Activated CD8-positive, alpha-beta T cell treated with anti-CD3 and anti-CD28 coated beads for 36 hours (primary cell): ENCODE data around the gene ANKRD18B. TPM values are rescaled to one million over a fixed set of nuclear protein-coding genes. Genes with fewer than 3 reads are reported as not detected.
"Not testable (repeated sequence)": the region's sequence is repeated elsewhere in the genome, so short reads cannot be mapped to it uniquely, and the experiment has no call there.

Source experiments
- ATAC-seq: fragments of 200-7000 bp; cut with Tn5 transposase; one replicate; pipeline ENCODE4 v1.10.0; 2021; ENCODE audit warnings: mild to moderate bottlenecking, moderate library complexity
- CTCF ChIA-PET: fragments of 350-600 bp; sonication (Branson Sonifier 250); formaldehyde crosslinking; loops from one replicate; lab custom pipeline; 2021; ENCODE audit warnings: antibody characterized with exemption; lab: Charles Lee
- POLR2A ChIA-PET: fragments of 350-600 bp; sonication (Branson Sonifier 250); formaldehyde crosslinking; loops from one replicate; lab custom pipeline; 2021; ENCODE audit warnings: antibody characterized with exemption; lab: Charles Lee
- DNase-seq: peaks from one replicate; pipeline ENCODE4 v3.0.0-alpha.2; 2020
- H3K27ac Mint-ChIP-seq: one replicate; pipeline ENCODE4 v1.8.0; 2021; ENCODE audit warnings: mild to moderate bottlenecking, mixed read lengths
- H3K27me3 Mint-ChIP-seq: one replicate; pipeline ENCODE4 v1.8.0; 2021; ENCODE audit warnings: mixed read lengths
- H3K36me3 Mint-ChIP-seq: one replicate; pipeline ENCODE4 v1.8.0; 2021; ENCODE audit warnings: low read depth, mixed read lengths
- H3K4me1 Mint-ChIP-seq: one replicate; pipeline ENCODE4 v1.8.0; 2021; ENCODE audit warnings: low read depth, mixed read lengths
- H3K4me3 Mint-ChIP-seq: one replicate; pipeline ENCODE4 v1.8.0; 2021; ENCODE audit warnings: mild to moderate bottlenecking, moderate library complexity, mixed read lengths
- H3K9me3 Mint-ChIP-seq: one replicate; pipeline ENCODE4 v1.8.0; 2021; ENCODE audit warnings: mixed read lengths
- intact Hi-C: fragments of 100-400 bp; cut with micrococcal nuclease; formaldehyde crosslinking; loops from one replicate; pipeline ENCODE4 v1.10.0; 2022
- total RNA-seq, 2 experiments: library from RNA; stranded (reverse); gene quantifications; one replicate each; pipeline ENCODE4 v1.2.3, GENCODE V29; 2021
- TF ChIP-seq, protein P1 (sequence below): fragments of 200-600 bp; IDR thresholded peaks from one replicate; pipeline ENCODE4 v1.8.0; 2022; ENCODE audit warnings: antibody characterized with exemption, mild to moderate bottlenecking

Gene ANKRD18B
- total RNA-seq, 2 experiments from 2014 or later: 0.56 TPM; not detected in 1

DNA sequence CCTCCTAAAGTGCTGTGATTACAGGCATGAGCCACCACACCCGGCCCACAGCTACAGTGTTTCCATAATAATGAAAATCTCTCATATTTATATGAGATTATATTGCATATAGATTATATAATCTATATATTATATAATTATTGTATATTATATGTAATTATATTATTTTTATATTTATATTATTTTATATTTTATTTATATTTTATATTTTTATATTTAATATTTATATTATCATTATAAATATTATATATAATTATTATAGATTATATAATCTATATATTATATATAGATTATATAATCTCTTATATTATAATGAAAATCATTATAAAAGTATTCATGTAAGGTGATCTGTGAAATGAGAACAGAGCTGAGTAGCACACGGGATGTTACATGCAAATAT lies 11.5 kb downstream of the ANKRD18B start:
- TF ChIP-seq, protein P1, sequence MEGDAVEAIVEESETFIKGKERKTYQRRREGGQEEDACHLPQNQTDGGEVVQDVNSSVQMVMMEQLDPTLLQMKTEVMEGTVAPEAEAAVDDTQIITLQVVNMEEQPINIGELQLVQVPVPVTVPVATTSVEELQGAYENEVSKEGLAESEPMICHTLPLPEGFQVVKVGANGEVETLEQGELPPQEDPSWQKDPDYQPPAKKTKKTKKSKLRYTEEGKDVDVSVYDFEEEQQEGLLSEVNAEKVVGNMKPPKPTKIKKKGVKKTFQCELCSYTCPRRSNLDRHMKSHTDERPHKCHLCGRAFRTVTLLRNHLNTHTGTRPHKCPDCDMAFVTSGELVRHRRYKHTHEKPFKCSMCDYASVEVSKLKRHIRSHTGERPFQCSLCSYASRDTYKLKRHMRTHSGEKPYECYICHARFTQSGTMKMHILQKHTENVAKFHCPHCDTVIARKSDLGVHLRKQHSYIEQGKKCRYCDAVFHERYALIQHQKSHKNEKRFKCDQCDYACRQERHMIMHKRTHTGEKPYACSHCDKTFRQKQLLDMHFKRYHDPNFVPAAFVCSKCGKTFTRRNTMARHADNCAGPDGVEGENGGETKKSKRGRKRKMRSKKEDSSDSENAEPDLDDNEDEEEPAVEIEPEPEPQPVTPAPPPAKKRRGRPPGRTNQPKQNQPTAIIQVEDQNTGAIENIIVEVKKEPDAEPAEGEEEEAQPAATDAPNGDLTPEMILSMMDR: no peak
- DNase-seq (no peak), ATAC-seq (no peak)
- intact Hi-C loops: no loop called here
- Mint-ChIP-seq H3K27me3 (peaks cover 5% of the 10 kb centered on the region), H3K36me3 (no peaks in the 10 kb centered on the region), H3K9me3 (no peaks in the 10 kb centered on the region), H3K4me3 (no peak overlapping the region), H3K27ac (no peak overlapping the region), H3K4me1 (no peaks in the 10 kb centered on the region)
- CTCF ChIA-PET: no interaction called here
- POLR2A ChIA-PET: no interaction called here

DNA sequence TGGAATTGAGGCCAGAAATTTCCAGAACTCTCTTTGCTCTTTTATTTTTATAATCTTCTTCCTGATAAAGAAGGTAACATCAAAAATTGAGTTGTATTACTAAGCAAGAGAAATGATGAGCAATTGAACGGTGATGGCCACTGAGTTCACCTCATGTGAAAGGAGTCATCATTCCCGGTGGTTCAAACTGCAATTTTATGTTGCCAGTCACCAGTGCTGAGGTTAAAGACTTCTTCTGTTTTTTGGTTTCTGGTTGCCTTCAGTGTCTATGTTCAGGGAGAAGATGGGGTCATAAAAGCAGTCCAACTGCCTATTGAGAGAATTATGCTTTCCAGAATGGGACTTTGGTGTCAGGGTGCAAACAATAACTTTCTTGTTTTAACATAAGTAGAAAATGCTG lies 19.4 kb downstream of the ANKRD18B start:
- ATAC-seq, H3K9me3 Mint-ChIP-seq, H3K27ac Mint-ChIP-seq, CTCF ChIA-PET, intact Hi-C loops, H3K4me1 Mint-ChIP-seq, DNase-seq, H3K36me3 Mint-ChIP-seq, POLR2A ChIA-PET, H3K4me3 Mint-ChIP-seq: not testable (repeated sequence)
- peaks cover 20% of the 10 kb centered on the region for H3K27me3 Mint-ChIP-seq

DNA sequence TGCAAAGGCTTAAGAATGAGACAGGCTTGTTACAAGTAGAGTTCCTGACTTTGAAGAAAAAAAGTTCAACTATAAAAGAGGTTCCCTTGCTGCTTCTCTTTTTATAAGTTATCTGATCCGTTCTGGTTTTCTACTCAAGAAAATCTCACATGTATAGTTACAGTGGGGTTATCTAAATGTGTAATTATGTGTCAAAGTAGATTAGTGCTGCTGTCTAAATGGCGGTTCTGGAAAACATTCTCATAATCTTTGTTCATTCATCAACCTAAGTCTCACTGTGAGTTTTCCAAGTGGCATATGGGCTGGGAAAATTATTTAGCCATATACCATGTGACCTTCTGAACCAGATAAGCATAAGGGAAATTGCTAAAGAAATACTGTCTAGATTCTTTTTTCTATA lies 21.7 kb downstream of the ANKRD18B start:
- H3K27ac Mint-ChIP-seq, DNase-seq, H3K4me1 Mint-ChIP-seq, H3K36me3 Mint-ChIP-seq, ATAC-seq, CTCF ChIA-PET, H3K4me3 Mint-ChIP-seq, H3K9me3 Mint-ChIP-seq, POLR2A ChIA-PET, intact Hi-C loops: not testable (repeated sequence)
- peaks cover 26% of the 10 kb centered on the region for H3K27me3 Mint-ChIP-seq

DNA sequence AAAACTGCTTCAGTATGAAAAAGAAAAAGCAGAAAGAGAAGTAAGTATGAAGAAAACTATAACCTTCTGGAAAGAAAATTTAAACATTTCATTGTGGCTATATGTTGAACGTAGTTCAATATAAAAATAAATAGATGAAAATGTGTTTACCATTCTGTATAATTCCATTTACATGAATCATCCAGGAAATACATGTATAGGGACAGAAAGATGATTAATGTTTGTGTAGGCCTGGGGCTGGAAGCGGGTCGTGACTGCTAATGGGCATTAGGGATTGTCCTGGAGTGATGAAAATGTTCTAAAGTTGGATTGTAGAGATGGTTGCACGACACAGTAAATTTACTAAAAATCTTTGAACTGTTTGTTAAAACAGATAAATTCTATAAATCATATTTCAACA lies 24.8 kb downstream of the ANKRD18B start:
- DNase-seq, H3K4me1 Mint-ChIP-seq, H3K9me3 Mint-ChIP-seq, H3K27ac Mint-ChIP-seq, H3K36me3 Mint-ChIP-seq, H3K4me3 Mint-ChIP-seq, POLR2A ChIA-PET, ATAC-seq, CTCF ChIA-PET, intact Hi-C loops: not testable (repeated sequence)
- peaks cover 27% of the 10 kb centered on the region for H3K27me3 Mint-ChIP-seq

DNA sequence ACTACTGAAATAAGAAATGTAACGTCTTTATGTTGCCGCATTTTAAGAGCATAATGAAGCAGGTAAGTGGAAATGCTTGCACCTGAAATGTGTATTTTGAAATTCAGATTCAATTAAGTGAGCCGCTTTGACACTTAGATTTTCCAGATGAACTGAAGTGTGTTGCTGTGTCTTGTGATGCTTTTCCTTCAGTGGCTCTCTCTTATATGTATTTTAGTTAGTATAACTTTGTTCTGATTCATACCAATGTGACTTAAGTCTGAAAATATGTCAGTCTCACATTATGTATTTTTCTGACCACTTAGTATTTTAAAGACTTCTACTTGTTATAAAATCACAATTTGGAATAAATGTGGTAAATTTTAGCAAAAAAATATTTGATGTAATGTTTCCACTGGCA lies 25.4 kb downstream of the ANKRD18B start:
- peaks cover 27% of the 10 kb centered on the region for H3K27me3 Mint-ChIP-seq
- ATAC-seq, H3K9me3 Mint-ChIP-seq, H3K27ac Mint-ChIP-seq, H3K4me3 Mint-ChIP-seq, CTCF ChIA-PET, intact Hi-C loops, H3K4me1 Mint-ChIP-seq, H3K36me3 Mint-ChIP-seq, DNase-seq, POLR2A ChIA-PET: not testable (repeated sequence)

DNA sequence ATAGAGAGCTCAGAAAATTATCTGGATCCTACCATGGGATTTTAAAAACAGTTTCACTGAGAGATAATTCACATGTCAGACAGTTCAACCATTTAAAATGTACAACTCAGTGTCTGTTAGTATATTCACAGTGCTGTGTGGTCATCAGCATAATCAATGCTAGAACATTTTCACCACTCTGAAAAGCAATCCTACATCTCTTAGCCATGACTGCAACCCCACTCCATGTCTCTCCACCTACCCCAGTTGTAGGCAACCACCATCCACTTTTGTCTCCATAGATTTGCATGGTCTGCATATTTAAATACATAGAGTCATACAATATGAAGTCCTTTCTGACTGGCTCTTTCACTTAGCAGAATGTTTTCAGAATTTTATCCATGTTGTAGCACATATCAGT lies 27.1 kb downstream of the ANKRD18B start:
- POLR2A ChIA-PET, H3K36me3 Mint-ChIP-seq, CTCF ChIA-PET, H3K27ac Mint-ChIP-seq, ATAC-seq, H3K4me1 Mint-ChIP-seq, intact Hi-C loops, H3K9me3 Mint-ChIP-seq, DNase-seq, H3K4me3 Mint-ChIP-seq: not testable (repeated sequence)
- H3K27me3 Mint-ChIP-seq: peaks cover 21% of the 10 kb centered on the region

DNA sequence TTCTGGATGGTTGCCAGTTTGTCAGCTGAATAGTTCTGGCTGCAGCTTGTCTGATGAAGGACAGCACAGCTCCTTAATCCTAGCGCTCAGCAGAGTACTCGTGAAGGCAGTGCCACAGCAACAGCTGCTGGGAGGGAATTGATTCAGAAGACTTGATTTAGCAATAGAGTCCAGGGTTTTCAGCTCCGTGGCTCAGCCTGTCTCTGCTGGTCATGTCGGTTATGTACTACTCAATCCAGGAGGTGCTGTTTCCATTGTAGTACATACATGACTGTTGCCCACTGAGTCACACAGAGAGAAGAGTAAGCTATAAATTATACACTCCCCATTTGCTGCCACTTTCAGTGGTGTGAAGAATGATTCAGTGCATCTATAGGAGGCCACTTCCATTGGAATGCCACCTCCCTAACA lies 28.3 kb downstream of the ANKRD18B start:
- peaks cover 19% of the 10 kb centered on the region for H3K27me3 Mint-ChIP-seq
- intact Hi-C loops, CTCF ChIA-PET, H3K4me3 Mint-ChIP-seq, POLR2A ChIA-PET, H3K4me1 Mint-ChIP-seq, H3K9me3 Mint-ChIP-seq, ATAC-seq, H3K27ac Mint-ChIP-seq, H3K36me3 Mint-ChIP-seq, DNase-seq: not testable (repeated sequence)

DNA sequence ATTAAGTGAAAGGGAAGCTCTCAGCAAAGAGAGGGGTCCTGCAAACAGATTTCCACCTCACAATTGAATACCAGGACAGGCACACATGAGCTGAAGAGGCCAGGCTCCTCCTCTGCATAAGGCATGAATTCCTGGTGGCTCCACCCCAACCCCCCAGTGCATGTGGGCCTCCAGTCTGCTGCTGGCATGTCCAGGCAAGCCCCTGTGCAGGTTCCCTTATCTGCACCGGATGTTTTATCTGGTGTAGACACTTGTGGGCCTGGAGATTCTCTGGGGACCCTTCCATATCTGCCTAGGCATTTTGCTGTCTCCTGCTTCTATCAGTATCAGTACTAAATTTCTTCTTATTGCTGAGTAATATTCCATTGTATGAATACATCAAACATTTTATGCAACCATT lies 36.2 kb downstream of the ANKRD18B start:
- POLR2A ChIA-PET, H3K27ac Mint-ChIP-seq, DNase-seq, H3K4me3 Mint-ChIP-seq, H3K36me3 Mint-ChIP-seq, intact Hi-C loops, H3K9me3 Mint-ChIP-seq, CTCF ChIA-PET, H3K4me1 Mint-ChIP-seq, ATAC-seq: not testable (repeated sequence)
- H3K27me3 Mint-ChIP-seq: peaks cover 10% of the 10 kb centered on the region

DNA sequence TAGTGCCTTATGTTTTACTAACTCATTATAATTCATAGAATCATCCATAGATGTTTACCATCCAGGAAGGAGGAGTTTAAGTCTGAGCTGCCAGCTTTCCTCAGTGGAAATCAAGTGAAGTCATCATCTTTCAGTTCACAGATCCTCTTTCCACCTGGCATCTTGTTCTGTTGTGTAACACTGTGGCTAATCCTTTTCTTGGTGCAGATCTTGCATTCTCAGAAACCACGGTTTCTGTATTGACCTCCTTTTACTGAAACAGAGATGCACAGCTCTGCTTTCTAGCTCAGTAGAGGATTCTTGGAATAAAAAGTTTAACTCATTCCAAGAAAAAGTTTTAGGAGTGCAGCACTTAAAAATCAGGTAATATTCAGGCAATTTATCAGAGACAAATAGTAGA lies 38.1 kb downstream of the ANKRD18B start:
- CTCF ChIA-PET, H3K27ac Mint-ChIP-seq, DNase-seq, H3K9me3 Mint-ChIP-seq, POLR2A ChIA-PET, H3K4me1 Mint-ChIP-seq, intact Hi-C loops, H3K4me3 Mint-ChIP-seq, ATAC-seq, H3K36me3 Mint-ChIP-seq: not testable (repeated sequence)
- H3K27me3 Mint-ChIP-seq: peaks cover 13% of the 10 kb centered on the region

DNA sequence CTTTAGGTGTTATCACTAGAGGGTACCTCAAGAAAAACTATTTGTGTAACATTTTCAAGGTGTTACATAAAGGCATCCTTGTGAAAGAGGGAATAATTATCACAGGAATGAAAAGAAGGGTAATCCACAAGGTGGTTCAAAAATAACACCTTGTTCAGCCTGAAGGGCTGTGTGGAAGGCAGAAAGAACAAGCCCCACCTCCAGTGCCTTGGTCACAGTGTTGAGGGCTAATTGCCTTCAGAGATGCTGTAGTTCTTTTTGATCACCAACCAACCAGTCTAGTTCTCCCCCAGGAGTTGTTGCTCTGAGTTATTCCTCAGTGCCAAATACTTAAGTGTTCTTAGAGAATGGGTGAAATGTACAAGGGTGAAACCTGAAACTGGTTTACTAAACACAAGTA lies 43.7 kb downstream of the ANKRD18B start:
- H3K27me3 Mint-ChIP-seq: peaks cover 24% of the 10 kb centered on the region
- H3K4me1 Mint-ChIP-seq, intact Hi-C loops, CTCF ChIA-PET, POLR2A ChIA-PET, H3K9me3 Mint-ChIP-seq, H3K27ac Mint-ChIP-seq, DNase-seq, H3K4me3 Mint-ChIP-seq, ATAC-seq, H3K36me3 Mint-ChIP-seq: not testable (repeated sequence)

DNA sequence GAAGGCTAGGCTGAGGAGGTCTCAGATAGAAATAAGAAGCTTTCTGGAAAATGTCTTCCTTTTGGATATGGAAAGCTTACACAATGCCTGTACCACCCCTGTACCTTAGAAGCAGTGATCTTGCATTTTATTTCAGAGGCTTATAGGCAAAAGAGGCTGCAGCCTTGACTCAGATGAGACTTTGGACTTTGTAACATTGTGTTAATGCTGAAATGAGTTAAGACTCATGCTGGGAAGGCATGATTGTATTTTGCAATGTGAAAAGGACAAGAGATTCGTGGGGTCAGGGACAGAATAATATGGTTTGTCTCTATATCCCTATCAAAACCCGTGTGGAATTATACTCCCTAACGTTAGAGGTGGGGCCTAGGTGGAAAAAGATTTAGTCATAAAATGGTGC lies 53.7 kb downstream of the ANKRD18B start:
- DNase-seq, intact Hi-C loops, POLR2A ChIA-PET, H3K27ac Mint-ChIP-seq, H3K4me1 Mint-ChIP-seq, H3K4me3 Mint-ChIP-seq, ATAC-seq, H3K9me3 Mint-ChIP-seq, H3K27me3 Mint-ChIP-seq, H3K36me3 Mint-ChIP-seq, CTCF ChIA-PET: not testable (repeated sequence)

DNA sequence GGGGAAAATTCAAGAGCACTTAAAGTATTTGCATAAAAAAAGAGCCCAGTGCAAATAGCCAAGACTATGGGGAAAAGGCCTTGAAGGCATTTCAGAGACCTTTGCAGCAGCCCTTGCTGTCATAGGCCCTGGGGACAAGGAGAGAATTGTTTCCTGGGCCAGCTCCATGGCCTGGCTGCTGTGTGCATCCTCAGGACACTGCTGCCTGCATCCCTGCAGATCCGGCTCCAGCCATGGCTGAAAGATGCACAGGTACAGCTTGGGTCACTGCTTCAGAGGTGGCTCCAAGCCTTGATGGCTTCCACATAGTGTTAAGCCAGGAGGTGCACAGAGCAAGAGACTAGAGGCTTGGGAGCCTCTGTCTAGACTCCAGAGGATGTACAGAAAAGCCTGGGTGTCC lies 55.9 kb downstream of the ANKRD18B start:
- intact Hi-C loops, CTCF ChIA-PET, H3K9me3 Mint-ChIP-seq, DNase-seq, H3K36me3 Mint-ChIP-seq, H3K27me3 Mint-ChIP-seq, ATAC-seq, POLR2A ChIA-PET, H3K27ac Mint-ChIP-seq, H3K4me1 Mint-ChIP-seq, H3K4me3 Mint-ChIP-seq: not testable (repeated sequence)
